Measurements from ENCODE around the gene ENTREP1. TPM values are rescaled to one million over a fixed set of nuclear protein-coding genes. Genes with fewer than 3 reads are reported as not detected.

Gene ENTREP1
- total RNA-seq, result 100 to 1,000 TPM in 3 of 4 donors, 10 to 100 TPM in 1; 88.1 to 127 (median 117) TPM

GRCh38 chr9:69324549-69325401, at the start of gene ENTREP1:
ENTREP1 (plus strand) TSS chr9:69325215; CDS start chr9:69325310, 95 bp downstream.
- H3K27me3 ChIP-seq, result no peaks in the 10 kb centered on the region
- intact Hi-C loops (cut with DNase I), result no loop called here
- 2% methylated on average over 23 to 38 of the region's 81 CpGs for WGBS, 2 donors
- peaks cover 11 to 21% of the 10 kb centered on the region in 2 donors for H3K4me1 ChIP-seq
- peak within 1 kb of the TSS; percentile 86 to 97 (median 96) for H3K27ac ChIP-seq
- no peaks in the 10 kb centered on the region for H3K9me3 ChIP-seq
- H3K36me3 ChIP-seq, result no peaks in the 10 kb centered on the region
- peak; percentile 87 to 88 for DNase-seq
- H3K4me3 ChIP-seq (replicated peaks in 1 of 3), result peak within 1 kb of the TSS; percentile 60 to 94 (median 65)
- TF ChIP-seq CTCF (IDR thresholded peaks at IDR 0.05), result peak in 3 of 6 experiments; percentile 17 to 24 (median 23)
- peak; percentile 45 to 97 for TF ChIP-seq POLR2A (IDR thresholded peaks at IDR 0.05)

DNA sequence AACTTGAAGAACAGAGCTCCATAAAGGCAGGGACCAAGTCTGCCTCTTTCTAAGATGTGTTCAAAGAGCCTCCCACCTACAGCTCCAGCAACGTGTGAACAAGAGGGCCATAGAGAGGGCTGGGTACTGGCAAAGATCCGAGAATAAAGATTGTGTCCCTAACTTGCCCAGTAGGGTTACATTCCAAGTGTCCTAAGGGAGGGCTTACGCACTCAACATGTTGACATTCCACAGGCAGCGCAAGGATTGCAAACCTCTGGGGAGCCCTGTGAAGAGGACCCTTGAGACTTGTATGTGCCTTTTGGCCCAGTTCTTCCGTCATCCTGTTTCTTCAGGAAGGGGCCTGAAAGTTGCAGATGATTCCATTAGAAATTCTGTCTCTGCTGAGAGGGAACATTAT, 48.2 kb upstream of the ENTREP1 start:
- Histone ChIP-seq H3K36me3 (no peaks in the 10 kb centered on the region), H3K4me3 (replicated peaks in 1 of 3) (no peak overlapping the region), H3K27me3 (no peaks in the 10 kb centered on the region), H3K27ac (peak overlapping the region in 2 of 3 donors; percentile 86 to 92), H3K9me3 (no peaks in the 10 kb centered on the region), H3K4me1 (peaks cover 27 to 44% of the 10 kb centered on the region in 2 donors)
- WGBS, 2 donors, result 19 to 32% methylated on average over 5 of the region's 5 CpGs
- TF ChIP-seq POLR2A (IDR thresholded peaks at IDR 0.05), result peak in 1 of 2 donors; percentile 58
- TF ChIP-seq CTCF (IDR thresholded peaks at IDR 0.05), result peak in 4 of 6 experiments; percentile 16 to 57 (median 44)
- intact Hi-C loops (cut with DNase I), result no loop called here
- DNase-seq, result peak; percentile 90 to 94

DNA sequence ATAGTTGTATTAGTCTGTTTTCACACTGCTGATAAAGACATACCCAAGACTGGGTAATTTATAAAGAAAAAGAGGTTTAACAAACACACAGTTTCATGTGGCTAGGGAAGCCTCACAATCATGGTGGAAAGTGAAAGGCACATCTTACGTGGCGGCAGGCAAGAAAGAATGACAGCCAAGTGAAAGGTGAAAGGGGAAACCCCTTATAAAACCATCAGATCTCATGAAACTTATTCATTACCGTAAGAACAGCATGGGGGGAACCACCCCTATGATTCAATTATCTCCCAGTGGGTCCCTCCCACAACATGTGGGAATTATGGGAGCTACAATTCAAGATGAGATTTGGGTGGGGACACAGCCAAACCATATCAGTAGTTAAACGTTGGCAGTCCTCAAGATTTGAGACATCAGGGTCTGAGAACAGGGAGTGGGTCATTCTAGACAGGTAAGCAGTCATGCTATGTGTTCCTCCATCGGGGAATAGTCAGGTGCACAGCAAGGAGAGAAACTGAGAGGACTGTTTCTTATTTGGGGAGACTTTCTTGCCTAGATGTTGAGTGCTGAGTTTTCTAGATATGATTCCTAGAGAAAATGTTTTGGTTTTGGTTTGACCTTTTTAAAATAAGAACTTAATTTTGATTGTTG, 45.8 kb upstream of the ENTREP1 start:
- no peak overlapping the region for H3K4me3 ChIP-seq (replicated peaks in 1 of 3)
- WGBS, 2 donors, result 85 to 91% methylated on average over 5 of the region's 5 CpGs
- peaks cover 25 to 27% of the 10 kb centered on the region in 2 donors for H3K4me1 ChIP-seq
- peak overlapping the region in 1 of 3 donors; percentile 41 for H3K27ac ChIP-seq
- intact Hi-C loops (cut with DNase I), result no loop called here
- no peaks in the 10 kb centered on the region for H3K9me3 ChIP-seq
- H3K36me3 ChIP-seq, result no peaks in the 10 kb centered on the region
- TF ChIP-seq CTCF (IDR thresholded peaks at IDR 0.05) (no peak), POLR2A (IDR thresholded peaks at IDR 0.05) (no peak)
- H3K27me3 ChIP-seq, result no peaks in the 10 kb centered on the region
- no peak for DNase-seq

DNA sequence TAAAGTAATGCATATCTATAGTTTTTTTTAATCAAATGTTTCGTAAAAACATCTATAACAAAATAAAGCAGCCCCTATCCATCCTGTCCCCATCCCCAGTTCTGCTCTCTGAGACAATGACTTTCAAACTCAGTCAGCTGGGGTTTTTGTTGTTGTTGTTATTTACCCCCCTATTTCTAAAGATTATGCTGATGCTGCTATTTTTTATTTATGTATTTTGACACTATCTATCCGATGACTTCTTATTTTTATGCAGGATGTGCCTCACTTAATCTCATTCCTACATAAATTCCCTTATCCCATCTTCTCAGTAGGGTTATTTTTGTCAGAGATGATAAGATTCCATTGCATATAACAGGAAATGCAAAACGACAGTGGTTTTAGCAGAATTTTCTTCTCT, 45.3 kb upstream of the ENTREP1 start:
- intact Hi-C loops (cut with DNase I), result no loop called here
- H3K4me3 ChIP-seq (replicated peaks in 1 of 3), result no peak overlapping the region
- no peaks in the 10 kb centered on the region for H3K9me3 ChIP-seq
- 41 to 64% methylated on average over 3 of the region's 3 CpGs for WGBS, 2 donors
- H3K27ac ChIP-seq, result no peak overlapping the region
- peaks cover 25% of the 10 kb centered on the region in 2 donors for H3K4me1 ChIP-seq
- no peak for DNase-seq
- H3K36me3 ChIP-seq, result no peaks in the 10 kb centered on the region
- TF ChIP-seq CTCF (IDR thresholded peaks at IDR 0.05), result no peak
- TF ChIP-seq POLR2A (IDR thresholded peaks at IDR 0.05), result no peak
- no peaks in the 10 kb centered on the region for H3K27me3 ChIP-seq
